GM06990 (cell line): ENCODE measurements around the gene CDC5L.

Source experiments
- DNase-seq: peaks from one replicate; pipeline ENCODE4 v3.0.0-alpha.2; 2011; ENCODE audit not compliant: insufficient read length; ENCODE audit errors: extremely low read depth
- H3K27me3 ChIP-seq: replicated peaks from 2 replicates; pipeline ENCODE4 v1.6.0; 2011; ENCODE audit warnings: low read length; ENCODE audit not compliant: control insufficient read depth, insufficient read depth
- H3K36me3 ChIP-seq: 2 replicates; pipeline ENCODE4 v1.5.1; 2011; ENCODE audit warnings: low read length; ENCODE audit not compliant: control insufficient read depth, insufficient read depth
- H3K4me3 ChIP-seq: replicated peaks from 2 replicates; pipeline ENCODE4 v1.5.1; 2011; ENCODE audit warnings: low read depth, mild to moderate bottlenecking, control low read depth, low read length
- CTCF ChIP-seq: IDR thresholded peaks from 2 replicates; pipeline ENCODE4 v1.5.1; 2011; ENCODE audit warnings: low read length, control low read depth, mild to moderate bottlenecking, inconsistent platforms; ENCODE audit not compliant: insufficient read depth, poor library complexity, severe bottlenecking

Gene CDC5L

DNA sequence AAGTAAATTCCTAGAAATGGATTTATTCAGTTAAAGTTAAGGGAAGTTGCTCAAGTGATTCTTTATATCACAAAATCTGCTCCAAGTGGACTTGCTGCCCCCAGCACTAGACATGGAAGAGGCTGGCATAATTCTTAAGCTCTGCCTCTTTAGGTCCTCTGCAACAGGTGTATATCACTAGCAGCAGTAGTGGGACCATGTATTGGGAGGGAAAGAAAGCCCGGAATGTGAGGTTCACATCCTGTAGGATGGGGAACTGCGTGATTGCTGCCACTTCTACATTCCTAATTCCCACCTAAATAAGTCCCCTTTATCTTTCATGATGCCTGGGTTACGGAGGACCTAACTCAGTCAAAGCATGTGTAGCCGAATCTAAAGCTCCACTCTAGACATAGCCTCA lies 31.9 kb upstream of the CDC5L start:
- Histone ChIP-seq H3K36me3 (no peaks in the 10 kb centered on the region), H3K4me3 (no peak overlapping the region), H3K27me3 (no peaks in the 10 kb centered on the region)
- DNase-seq: no peak
- no peak for TF ChIP-seq CTCF

- Histone ChIP-seq H3K4me3 (no peak overlapping the region), H3K36me3 (no peaks in the 10 kb centered on the region), H3K27me3 (no peaks in the 10 kb centered on the region)
- TF ChIP-seq CTCF: no peak
- DNase-seq: no peak
Measured at GRCh38 chr6:44356487-44356886, 31.0 kb upstream of the CDC5L start.

DNA sequence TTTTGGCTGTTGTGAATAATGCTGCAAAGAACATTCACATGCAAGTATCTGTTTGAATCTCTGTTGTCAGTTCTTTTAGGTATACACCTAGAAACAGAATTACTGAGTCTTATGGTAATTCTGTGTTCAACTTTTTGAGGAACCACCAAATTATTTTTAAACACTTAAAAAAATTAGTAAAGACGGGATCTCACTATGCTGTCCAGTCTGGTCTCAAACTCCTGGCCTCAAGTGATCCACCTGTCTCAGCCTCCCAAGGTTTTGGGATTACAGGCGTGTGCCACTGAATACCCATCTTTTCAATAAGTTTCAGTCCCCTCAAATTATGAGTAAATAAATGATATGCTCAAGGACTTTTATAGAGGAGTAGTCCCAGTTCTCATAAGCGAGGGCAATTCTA lies 27.5 kb upstream of the CDC5L start:
- H3K27me3 ChIP-seq: no peaks in the 10 kb centered on the region
- H3K36me3 ChIP-seq: no peaks in the 10 kb centered on the region
- DNase-seq: no peak
- TF ChIP-seq CTCF: no peak
- H3K4me3 ChIP-seq: no peak overlapping the region

DNA sequence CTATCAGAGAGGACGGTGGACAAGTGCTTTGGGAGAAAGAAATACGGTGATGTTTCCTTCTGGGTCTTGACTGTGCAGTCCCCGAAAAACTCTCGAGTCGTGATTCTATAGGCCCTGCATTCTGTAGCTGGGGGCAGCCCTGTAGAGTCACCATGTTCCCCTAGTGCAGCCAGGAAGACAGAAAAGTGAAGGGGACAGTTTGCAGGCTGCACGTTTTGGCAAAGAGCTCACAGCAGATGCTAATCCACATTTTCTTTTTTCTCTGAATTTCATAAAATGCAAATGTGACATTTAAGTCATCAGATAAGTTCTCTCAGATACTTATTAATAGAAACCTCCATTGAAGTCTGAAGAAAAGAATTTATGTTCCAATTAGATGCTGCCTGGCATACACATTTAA lies 25.6 kb upstream of the CDC5L start:
- Histone ChIP-seq H3K27me3 (no peaks in the 10 kb centered on the region), H3K36me3 (no peaks in the 10 kb centered on the region), H3K4me3 (no peak overlapping the region)
- TF ChIP-seq CTCF: no peak
- DNase-seq: no peak

DNA sequence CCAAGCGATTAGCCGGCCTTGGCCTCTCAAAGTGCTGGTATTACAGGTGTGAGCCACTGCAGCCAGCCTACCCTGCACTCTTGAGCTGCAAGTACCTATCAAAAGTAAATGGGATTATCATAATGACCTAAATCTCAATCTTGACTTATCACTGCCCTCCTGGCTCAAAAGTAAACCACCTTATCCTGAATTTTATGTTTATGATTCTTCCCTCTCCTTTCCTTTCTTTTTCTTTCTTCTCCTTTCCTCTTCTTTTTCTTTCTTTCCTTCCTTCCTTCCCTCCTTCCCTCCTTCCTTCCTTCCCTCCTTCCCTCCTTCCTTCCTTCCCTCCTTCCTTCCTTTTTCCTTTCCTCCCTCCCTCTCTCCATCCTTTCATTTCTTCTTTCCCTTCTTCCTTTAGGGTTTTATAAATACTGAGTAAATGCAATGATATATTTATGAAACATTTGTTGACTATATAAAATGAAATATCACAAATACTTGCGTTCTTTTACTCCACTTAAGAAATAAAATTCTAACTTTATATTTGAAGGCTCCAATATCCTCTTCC lies 24.1 kb upstream of the CDC5L start:
- DNase-seq: no peak
- TF ChIP-seq CTCF: no peak
- H3K36me3 ChIP-seq: no peaks in the 10 kb centered on the region
- no peaks in the 10 kb centered on the region for H3K27me3 ChIP-seq
- H3K4me3 ChIP-seq: no peak overlapping the region

DNA sequence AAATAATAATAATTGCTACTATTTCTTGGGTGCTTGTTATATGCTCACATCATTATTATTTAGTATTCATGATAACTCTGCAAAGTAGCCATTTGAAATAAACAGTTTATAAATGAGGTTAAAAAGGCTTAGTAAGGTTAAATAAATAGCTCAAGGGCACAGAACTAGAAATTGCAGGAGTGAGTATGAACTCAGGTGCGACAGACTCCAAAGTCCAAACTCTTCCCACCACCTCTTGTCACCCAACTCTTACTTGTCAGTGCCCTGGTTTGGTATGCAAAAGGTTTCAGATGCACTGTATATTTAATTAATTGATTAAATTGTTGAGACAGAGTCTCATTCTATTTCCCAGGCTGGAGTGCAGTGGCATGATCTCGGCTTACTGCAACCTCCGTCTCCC lies 20.7 kb upstream of the CDC5L start:
- no peak for TF ChIP-seq CTCF

More for the DNA sequence above, 20.7 kb upstream of the CDC5L start:
- no peaks in the 10 kb centered on the region for H3K27me3 ChIP-seq
- no peak for DNase-seq
- H3K4me3 ChIP-seq: no peak overlapping the region
- H3K36me3 ChIP-seq: no peaks in the 10 kb centered on the region
